HG02938 (cell line): ENCODE results near the gene IFNL4.
"Not testable (repeated sequence)": the region's sequence is repeated elsewhere in the genome, so short reads cannot be mapped to it uniquely, and the experiment has no call there.

ENCODE experiments used
- ATAC-seq: cut with Tn5 transposase; IDR thresholded peaks from one replicate; pipeline ENCODE4 v1.9.1; 2021; ENCODE audit warnings: mild to moderate bottlenecking, moderate library complexity; ENCODE audit not compliant: unreplicated experiment

The IFNL4 gene

DNA sequence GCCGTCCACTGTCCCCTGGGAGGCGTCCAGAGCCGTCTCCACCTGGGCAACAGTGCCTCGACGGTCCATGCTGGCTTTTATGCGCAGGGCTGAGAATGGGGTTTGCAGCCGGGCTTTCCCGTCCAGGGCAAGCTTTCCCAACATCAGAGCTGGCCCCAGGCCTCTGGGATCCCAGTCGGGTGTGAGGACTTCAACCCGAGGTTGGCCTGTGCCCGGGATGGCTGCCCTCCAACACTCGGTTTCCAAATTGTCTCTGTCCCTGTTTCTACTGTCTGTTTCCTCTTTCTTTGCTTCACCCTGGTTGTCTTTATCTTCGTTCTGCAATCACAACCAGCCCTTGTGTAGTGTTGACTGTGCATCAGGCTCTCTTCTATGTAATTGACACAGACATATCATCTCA, at the start of gene IFNL4:
Gene IFNL4 (minus strand): TSS at position 51 of the 400 bp plus-strand sequence.
- no peak for ATAC-seq

DNA sequence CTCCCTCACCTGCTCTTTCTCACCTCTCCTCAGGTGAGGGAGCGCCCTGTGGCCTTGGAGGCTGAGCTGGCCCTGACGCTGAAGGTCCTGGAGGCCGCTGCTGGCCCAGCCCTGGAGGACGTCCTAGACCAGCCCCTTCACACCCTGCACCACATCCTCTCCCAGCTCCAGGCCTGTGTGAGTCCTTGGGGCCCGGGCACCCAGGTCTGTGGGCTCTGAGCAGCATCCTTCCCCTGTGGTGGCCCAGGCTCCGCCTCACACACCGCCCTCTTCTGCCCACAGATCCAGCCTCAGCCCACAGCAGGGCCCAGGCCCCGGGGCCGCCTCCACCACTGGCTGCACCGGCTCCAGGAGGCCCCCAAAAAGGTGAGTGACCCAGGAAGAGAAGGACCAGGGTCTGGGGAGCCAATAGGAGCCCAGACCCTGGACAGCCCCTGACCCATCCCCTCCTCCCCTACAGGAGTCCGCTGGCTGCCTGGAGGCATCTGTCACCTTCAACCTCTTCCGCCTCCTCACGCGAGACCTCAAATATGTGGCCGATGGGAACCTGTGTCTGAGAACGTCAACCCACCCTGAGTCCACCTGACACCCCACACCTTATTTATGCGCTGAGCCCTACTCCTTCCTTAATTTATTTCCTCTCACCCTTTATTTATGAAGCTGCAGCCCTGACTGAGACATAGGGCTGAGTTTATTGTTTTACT, 49.4 kb upstream of the IFNL4 start:
- ATAC-seq, result no peak

DNA sequence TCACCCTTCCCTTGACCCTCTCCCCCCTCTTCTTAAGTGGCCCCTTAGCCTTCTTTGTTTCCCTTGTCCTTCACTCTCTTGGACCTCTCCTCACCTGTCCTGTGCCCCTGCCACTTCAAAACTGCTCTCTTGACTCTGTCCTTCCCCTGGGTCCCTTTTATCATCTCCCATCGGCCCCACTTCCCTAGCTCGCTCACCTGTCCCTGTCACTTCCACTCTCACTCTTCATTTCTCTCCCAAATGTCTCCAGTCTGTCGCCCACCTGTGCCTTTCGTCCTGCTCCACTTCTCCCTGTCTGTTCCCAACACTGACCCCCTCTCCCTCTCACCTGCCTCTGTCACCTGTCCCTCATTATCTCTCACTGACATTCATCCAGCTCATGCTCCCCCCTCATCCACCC, 48.2 kb upstream of the IFNL4 start:
- no peak for ATAC-seq

DNA sequence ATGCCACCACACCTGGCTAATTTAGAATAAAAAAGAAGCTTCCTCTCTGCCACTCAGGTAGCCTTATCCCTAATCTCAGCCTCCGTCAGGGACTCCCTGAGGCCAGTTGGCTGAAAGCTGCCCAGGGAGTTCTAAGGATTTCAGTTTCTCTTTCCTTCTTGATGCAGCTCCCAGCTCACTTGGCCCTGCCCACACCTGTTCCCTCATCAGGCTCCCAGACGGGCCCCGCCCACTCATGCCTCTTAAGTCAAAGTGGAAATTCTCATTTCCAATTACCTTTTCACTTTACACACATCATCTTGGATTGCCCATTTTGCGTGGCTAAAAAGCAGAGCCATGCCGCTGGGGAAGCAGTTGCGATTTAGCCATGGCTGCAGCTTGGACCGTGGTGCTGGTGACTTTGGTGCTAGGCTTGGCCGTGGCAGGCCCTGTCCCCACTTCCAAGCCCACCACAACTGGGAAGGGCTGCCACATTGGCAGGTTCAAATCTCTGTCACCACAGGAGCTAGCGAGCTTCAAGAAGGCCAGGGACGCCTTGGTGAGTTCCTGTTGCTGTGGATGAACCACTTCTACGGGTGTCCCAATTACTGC, 47.5 kb upstream of the IFNL4 start, which contains the start of gene IFNL1:
Gene IFNL1 (plus strand): TSS at position 353 of the 591 bp plus-strand sequence. CDS start 15 bp downstream, at position 368.
- ATAC-seq, result no peak

DNA sequence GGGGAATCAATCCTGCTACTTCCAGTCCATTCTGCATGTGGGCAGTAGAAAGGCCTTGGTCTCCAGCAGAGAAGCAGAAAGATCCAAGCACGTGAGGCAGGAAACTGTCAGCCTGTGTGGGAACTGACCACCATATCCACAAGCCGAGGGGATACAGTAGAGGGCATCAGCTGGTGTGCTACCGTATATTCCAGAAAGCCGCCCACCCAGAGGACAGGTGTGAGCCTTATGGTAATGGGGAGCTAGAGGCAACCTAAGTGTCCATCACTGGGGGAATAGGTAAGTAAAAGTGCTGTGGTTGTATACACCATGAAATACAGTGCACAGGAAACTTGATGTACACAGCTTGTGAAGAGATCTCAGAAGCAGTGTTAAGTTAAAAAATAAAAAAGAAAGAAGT, 44.7 kb upstream of the IFNL4 start:
- no peak for ATAC-seq

DNA sequence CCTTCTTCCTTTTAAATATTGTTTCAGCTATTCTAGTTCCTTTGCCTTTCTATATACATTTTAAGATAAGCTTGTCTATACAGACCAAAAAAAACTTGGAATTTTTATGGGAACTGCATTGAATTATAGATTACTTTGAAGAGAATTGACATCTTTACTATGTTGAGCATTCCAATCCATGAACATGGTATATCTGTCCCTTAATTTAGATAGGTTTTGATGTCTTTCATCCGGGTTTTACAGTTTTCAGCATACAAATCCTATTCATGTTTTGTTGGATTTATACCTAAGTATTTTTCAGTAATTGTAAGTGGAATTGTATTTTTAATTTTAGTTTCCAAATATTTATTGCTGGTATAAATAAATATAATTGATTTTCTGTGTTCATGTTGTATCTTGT, 35.4 kb upstream of the IFNL4 start:
- ATAC-seq, result no peak

DNA sequence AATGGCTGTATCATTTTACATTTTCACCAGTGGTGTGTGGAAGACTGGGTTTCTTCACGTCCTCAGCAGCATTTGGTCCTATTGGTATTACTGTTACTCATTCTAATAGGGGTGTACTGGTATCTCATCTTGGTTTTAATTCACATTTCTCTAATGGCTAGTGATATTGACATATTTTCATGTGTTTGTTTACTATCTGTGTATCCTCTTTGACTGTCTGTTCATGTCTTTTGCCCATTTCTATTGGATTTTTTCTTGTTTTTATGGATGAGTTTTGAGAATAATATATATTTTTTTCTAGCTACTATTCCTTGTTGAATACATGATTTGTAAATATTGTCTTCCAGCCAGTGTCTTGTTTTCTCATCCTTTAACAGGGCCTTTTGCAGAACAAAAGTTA, 33.4 kb upstream of the IFNL4 start:
- ATAC-seq, result no peak

DNA sequence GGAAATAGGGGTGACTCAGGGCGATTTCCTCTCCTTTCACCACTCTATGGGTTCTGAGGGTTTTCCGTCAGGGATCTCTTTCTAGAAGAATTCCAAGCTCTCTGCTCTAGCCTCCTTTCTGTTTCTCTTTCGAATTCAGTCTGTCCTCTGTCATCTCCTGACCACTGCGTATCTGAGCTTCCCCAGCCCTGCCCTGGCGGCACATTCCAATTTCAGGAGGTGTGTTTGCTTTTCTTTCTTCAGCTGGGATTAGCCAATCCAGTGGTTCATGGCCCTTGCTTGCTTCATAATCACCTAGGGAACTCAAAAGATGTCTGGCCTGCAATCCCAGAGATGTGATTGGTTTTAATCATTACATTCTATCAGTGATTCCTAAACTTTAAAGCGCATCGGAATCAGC, 28.9 kb upstream of the IFNL4 start:
- no peak for ATAC-seq

DNA sequence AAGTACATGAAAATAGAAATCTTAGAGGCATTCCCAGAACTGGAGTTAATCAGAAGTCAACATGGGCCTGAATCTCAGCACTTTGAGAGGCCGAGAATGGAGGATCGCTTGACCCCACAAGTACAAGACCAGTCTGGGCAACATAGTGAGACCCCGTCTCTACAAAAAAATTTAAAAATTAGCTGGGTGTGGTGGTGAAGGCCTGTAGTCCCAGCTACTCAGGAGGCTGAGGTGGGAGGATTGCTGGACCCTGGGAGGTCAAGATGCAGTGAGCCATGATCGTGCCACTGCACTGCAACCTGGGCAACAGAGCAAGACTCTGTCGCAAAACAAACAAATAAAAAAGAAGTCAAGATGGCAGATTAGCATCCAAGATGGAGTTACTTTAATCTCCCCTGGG, 28.1 kb upstream of the IFNL4 start:
- no peak for ATAC-seq

DNA sequence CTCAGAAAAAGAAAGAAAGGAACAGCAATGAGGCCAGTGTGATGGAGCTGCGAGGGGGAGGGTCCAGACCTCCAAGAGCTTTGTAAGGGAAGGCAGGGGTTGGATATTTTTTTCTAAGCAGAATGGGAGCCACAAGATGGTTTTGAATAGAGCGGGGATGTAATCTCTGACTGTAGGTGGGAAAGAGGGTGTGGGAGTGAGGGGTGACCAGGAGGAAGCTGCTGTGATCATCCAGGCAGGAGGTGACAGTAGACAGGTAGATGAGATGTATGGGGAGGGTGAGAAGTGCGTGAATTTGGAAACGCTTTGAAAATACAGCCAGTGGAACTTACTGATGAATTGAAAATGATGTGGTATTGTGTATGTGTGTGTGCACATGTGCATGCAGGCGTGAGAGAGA, 26.9 kb upstream of the IFNL4 start:
- no peak for ATAC-seq

DNA sequence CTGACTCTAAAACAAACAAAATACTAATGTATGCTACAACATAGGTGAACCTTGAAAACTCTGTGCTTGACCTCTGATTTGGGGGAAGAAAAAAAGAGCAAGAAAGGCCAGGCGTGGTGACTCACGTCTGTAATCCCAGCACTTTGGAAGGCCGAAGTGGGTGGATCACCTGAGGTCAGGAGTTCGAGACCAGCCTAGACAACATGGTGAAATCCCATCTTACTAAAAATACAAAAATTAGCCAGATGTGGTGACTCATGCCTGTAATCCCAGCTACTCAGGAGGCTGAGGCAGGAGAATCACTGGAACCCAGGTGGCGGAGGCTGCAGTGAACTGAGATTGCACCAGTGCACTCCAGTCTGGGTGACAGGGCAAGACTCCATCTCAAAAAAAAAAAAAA, 25.2 kb upstream of the IFNL4 start:
- not testable (repeated sequence) for ATAC-seq

DNA sequence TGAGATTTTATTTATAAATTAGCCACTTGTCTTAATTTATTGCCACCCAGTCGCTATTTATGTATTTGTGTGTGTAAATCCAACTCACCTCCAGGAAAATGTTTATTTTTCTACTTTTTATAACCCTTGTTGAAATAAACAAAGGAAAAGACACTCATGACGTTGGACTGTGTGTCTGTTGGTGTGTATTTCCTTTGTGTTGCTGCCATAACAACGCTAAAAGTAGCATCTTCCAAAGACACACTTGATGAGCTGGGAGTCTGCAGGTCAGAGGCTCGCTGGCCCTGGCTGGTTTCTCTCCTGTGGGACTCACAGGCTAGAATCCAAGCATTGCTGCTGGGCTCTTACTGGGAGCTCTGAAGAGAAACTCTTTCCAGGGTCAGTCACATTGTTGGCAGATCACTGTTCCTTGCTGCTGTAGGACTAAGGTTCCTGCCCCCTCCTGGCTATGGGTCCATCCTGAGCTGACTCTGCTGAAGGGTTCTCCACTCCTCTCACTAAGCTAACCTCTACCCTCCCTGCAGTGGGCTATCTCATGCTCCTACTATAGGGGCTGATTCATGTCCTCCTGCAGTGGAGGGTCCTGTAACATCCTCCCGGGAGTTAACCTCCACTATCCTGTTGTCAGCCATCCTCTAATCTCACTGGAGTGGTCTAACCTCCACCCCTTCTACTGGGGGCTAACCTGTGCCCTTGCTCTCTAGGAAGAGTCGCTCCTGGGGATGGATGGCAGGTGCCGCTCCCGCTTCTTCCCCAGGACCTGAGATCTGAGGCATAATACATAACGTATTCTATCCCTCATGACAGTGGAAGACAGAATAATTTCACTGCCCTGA, 21.6 kb upstream of the IFNL4 start:
- ATAC-seq, result no peak

DNA sequence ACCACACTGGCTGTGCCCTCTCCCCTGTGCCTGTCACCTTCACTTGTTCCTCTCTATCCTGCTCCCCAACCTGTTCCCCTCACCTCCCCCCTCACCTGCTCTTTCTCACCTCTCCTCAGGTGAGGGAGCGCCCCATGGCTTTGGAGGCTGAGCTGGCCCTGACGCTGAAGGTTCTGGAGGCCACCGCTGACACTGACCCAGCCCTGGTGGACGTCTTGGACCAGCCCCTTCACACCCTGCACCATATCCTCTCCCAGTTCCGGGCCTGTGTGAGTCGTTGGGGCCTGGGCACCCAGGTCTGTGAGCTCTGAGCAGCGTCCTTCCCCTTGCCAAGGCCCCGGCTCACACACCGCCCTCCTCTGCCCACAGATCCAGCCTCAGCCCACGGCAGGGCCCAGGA, 20.7 kb upstream of the IFNL4 start:
- not testable (repeated sequence) for ATAC-seq

DNA sequence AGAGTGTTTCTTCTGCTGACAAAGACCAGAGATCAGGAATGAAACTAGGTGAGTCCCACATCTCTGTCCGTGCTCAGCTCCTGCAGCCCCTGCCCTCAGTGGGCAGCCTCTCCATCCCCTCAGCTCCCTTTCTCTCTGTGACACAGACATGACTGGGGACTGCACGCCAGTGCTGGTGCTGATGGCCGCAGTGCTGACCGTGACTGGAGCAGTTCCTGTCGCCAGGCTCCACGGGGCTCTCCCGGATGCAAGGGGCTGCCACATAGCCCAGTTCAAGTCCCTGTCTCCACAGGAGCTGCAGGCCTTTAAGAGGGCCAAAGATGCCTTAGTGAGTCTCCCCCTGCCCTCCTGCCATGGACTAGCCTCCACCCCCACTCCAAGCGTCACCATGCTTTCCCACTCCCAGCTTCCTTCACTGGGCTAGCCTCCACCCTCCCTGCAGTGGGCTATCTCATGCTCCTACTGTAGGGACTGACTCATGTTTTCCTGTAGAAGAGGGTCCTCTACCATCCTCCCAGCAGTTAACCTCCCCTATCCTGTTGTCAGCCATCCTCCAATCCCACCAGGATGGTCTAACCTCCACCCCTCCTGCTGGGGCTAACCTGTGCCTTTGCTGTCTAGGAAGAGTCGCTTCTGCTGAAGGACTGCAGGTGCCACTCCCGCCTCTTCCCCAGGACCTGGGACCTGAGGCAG, 20.0 kb upstream of the IFNL4 start:
- ATAC-seq, result not testable (repeated sequence)

DNA sequence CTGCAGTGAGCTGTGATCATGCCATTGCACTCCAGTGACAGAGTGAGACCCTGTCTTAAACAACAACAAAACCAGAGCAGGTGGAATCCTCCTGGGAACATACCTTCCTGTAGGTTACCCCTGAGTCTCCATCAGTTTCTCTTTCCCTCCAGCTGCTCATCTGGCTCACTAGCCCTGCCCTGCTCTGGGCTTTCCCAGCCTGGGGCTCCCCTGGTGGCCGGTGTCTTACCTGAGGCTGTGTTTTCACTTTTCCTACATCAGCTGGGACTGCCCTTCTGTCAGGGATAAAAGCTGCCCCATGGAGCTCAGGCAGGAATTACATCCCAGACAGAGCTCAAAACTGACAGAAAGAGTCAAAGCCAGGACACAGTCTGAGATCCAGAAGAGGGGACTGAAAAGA, 19.4 kb upstream of the IFNL4 start, which contains the start of gene IFNL2:
Gene IFNL2 (plus strand): TSS at position 312 of the 400 bp plus-strand sequence. CDS start 173 bp downstream, outside the sequence.
- ATAC-seq, result not testable (repeated sequence)

DNA sequence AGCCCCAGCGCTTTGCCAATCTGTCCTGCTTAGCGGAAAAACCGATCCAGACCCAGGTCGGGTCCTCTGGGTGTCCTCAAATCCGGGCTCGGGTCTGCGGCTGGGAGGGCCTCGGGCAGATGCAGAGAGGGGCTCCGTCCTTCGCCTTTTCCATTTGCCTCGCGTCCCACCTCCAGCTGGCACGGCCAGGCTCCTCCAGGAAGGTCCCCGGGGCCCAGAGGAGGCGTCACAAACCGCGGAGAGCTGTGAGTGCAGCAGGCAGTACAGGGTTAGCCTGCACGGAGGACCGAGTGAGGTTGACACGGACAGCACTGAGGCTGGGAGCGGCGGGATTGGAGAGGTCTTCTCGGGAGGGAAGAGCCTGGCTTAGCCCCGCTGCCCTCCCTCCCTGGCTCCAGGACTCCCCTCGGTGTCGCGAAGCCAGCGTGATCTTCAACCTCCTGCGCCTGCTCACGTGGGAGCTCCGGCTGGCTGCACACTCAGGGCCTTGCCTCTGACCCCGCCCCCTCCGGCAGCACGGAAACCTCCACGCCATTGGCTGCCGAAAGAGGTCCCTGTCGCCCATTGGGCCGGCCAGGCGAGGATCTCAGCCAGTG, 16.8 kb upstream of the IFNL4 start:
- ATAC-seq, result no peak

DNA sequence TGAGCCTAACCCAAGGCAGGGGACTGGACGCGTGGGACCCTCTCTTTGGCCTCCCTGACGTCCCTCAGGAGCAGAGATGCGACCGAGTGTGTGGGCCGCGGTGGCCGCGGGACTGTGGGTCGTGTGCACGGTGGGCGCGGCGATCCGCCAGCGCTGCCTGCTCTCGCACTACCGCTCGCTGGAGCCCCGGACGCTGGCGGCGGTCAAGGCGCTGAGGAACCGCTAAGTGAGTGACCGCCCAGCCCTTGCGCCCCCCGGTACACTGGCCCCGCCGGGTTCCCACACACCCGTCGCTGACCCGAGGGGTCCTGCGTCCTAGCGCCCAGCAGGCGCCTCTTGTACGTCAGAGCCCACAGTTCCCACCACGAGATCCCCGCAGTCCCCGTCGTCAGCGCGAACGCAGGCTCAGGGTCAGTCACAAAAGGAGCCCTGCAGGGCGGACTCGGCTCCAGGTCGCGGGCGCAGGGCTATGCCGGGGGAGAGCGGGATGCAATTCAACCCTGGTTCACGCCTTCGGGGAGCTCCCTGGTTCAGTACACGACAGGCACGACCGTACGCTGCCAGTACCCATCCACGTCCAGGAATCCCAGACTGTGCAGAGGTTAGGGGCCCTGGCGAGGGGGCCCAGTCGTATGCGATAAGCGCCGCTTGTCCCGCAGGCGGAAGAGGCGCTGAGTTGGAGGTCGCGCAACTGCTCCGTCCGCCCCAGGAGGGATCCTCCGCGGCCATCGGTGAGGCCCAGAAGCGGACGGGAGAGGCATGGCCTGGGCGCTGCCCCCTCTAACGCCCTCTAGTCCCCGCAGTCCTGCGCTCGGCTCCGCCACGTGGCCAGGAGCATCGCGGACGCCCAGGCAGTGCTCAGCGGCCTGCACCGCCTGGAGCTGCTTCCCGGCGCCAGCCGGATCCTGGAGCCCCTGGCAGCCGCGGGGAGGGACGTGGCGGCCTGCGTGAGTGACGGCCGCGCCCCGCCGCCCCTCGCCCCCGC, 15.9 kb upstream of the IFNL4 start:
- no peak for ATAC-seq

DNA sequence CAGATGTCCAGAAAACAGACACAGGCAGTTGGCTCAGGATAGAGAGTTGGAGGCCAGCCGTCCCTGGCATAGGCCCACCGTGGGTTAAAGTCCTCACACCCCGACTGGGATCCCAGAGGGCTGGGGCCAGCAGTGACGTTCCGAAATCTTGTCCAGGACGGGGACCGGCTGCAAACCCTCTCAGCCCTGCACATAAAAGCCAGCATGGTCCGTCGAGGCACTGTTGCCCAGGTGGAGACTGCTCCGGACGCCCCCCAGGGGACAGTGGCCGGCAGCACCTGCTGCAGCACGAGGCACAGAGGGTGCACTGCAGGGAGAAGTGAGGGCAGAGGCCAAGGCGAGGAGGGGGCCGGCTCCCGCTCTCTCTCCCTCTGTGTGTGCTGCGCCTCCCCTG, 15.3 kb upstream of the IFNL4 start:
- no peak for ATAC-seq

DNA sequence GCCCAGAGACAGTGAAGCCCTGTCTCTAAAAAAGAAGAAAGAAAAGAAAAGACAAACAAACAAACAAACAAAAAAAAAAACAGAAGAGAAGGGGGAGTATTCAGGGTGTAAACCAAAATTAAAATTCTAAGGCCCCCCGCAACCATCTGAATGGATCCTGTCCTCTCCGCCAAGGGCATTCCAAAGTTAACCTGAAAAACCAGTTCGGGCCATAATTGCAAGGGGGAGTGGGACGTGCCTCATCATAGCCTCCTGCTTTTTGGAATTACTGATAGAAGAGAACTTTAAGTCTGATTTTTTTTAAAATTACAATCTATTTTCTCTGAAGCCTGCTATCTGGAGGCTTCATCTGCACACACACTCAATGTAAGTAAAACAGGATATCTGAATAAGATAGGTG, 13.8 kb upstream of the IFNL4 start:
- ATAC-seq, result no peak

DNA sequence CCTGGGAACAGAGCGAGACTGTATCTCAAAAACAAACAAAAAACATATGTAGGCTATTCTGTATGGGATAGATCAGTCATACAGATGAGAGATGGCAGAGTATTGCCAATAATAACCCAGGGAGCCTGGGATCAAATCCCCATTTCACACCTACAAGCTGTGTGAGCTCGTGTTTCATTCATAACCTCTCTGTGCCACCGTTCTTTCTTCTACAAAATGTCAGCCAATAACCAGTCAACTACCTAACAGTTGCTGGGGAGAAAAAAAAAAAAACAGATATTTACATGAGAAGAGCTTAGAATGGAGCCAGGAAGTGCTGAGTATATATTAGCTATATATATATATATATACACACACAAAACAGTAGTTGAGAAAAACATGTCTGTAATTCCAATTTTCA, 13.0 kb upstream of the IFNL4 start:
- no peak for ATAC-seq
